ENCODE data around the gene CENPE. TPM values are rescaled to one million over a fixed set of nuclear protein-coding genes. Genes with fewer than 3 reads are reported as not detected.

The CENPE gene
- total and polyA plus RNA-seq, 2 of the 8 experiments (the other 6 are each of a cell fraction or from before 2014, with no cell fraction given), result 2.1 to 49.0 TPM

DNA sequence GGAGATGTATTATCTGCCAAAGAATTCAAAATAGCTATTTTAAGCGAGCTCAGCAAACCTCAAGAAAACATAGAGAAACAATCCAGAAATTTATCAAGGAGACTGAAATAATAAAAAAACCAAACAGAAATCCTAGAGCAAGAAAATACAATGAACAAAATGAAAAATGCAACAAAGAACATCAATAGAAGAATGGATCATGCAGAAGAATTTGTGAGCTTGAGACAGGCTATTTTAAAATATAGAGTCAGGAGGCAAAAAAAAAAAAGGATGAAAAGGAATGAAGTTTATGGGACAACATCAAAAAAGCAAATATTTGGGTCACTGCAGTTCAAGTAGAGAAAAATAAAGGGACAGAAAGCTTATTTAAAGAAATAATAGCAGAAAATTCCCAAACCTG lies 29.1 kb downstream of the CENPE start:
- peaks cover 0 to 9% of the 10 kb centered on the region in 2 experiments; a peak in 1 of 4 replicates for H3K79me2 ChIP-seq (ENCODE audit: control insufficient read depth in 1 of 2, insufficient read depth in 2 of 2, low read length in 2 of 2)
- TF ChIP-seq CREB1 (IDR thresholded peaks at IDR 0.05) (no peak), RNF2 (IDR thresholded peaks at IDR 0.05; ENCODE audit: borderline replicate concordance, low read depth, low read length, missing control alignments, poor library complexity, severe bottlenecking) (no peak), RFX5 (IDR thresholded peaks at IDR 0.05; ENCODE audit: borderline replicate concordance, low read depth, low read length) (no peak), SP2 (IDR thresholded peaks at IDR 0.05; ENCODE audit: low read length) (no peak), TAF7 (optimal IDR thresholded peaks at IDR 0.05; ENCODE audit: borderline replicate concordance, low read depth, low read length) (no peak), SUZ12 (IDR thresholded peaks at IDR 0.05; ENCODE audit: low read length) (no peak), CBX8 (IDR thresholded peaks at IDR 0.05; ENCODE audit: borderline replicate concordance, low read depth, low read length) (no peak), BRCA1 (IDR thresholded peaks at IDR 0.05; ENCODE audit: low read depth, low read length) (no peak)
- TF ChIP-seq, protein P1, sequence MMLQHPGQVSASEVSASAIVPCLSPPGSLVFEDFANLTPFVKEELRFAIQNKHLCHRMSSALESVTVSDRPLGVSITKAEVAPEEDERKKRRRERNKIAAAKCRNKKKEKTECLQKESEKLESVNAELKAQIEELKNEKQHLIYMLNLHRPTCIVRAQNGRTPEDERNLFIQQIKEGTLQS (IDR thresholded peaks at IDR 0.05; ENCODE audit: insufficient read depth, low read depth, low read length), result no peak
- no peaks in the 10 kb centered on the region for H3K79me1 ChIP-seq (ENCODE audit: low read depth, low read length)
- no peaks in the 10 kb centered on the region for H3K23me2 ChIP-seq (ENCODE audit: low read depth, low read length)
- no peak overlapping the region for H2BK12ac ChIP-seq (ENCODE audit: low read depth, low read length)
- DNase-seq (ENCODE audit: low read depth in 1 of 2, low spot score in 2 of 2) (no peak), FAIRE-seq (no peak)
- H3K14ac ChIP-seq (ENCODE audit: insufficient read length), result no peak overlapping the region
- no peak overlapping the region for H2AFZ ChIP-seq (ENCODE audit: low read length)
- H4K5ac ChIP-seq (ENCODE audit: insufficient read length, low read depth, low read length), result no peak overlapping the region
- no peaks in the 10 kb centered on the region for H3K9me3 ChIP-seq (ENCODE audit: insufficient read depth in 2 of 2, low read depth in 1 of 2, low read length in 1 of 2)
- no peak overlapping the region for H2BK120ac ChIP-seq (replicated peaks; ENCODE audit: low read depth, low read length)
- H2AK5ac ChIP-seq (ENCODE audit: low read depth, low read length), result no peak overlapping the region
- no peak overlapping the region for H4K91ac ChIP-seq (replicated peaks; ENCODE audit: insufficient read length, low read length)
- CTCF ChIA-PET (ENCODE audit: partially characterized antibody), result interaction anchor here (1.2 kb wide), 1 partner anchor 17 kb away, joined by 3 read pairs; no protein-coding TSS in a partner anchor
- POLR2A ChIA-PET (ENCODE audit: partially characterized antibody), result no interaction called here
- H3K56ac ChIP-seq (replicated peaks; ENCODE audit: insufficient read length, low read depth, low read length), result no peak overlapping the region
- no peak overlapping the region for H3K9ac ChIP-seq (replicated peaks in 1 of 4; ENCODE audit: extremely low read depth in 1 of 4, low read depth in 3 of 4, low read length in 3 of 4)
- H3K36me3 ChIP-seq (ENCODE audit: control insufficient read depth in 2 of 4, insufficient read depth in 4 of 4, low read length in 3 of 4), result peaks cover 0 to 20% (median 12%) of the 10 kb centered on the region in 4 experiments; a peak in 6 of 8 replicates
- H3K4me2 ChIP-seq (ENCODE audit: insufficient read depth in 1 of 2, low read depth in 2 of 2, low read length in 2 of 2), result no peak overlapping the region
- H3K23ac ChIP-seq (ENCODE audit: insufficient read length), result no peak overlapping the region
- no peak overlapping the region for H3K27ac ChIP-seq (ENCODE audit: low read depth, low read length)
- H3K4me3 ChIP-seq (ENCODE audit: extremely low read depth in 1 of 4, insufficient read depth in 2 of 4, low read depth in 3 of 4, low read length in 4 of 4), result no peak overlapping the region
- H4K20me1 ChIP-seq (replicated peaks in 1 of 2; ENCODE audit: control insufficient read depth in 1 of 2, insufficient read depth in 2 of 2, low read length in 2 of 2), result peaks cover 0 to 2% of the 10 kb centered on the region in 2 experiments
- H2BK20ac ChIP-seq (ENCODE audit: low read length), result no peak overlapping the region
- no peak overlapping the region for H2BK5ac ChIP-seq (ENCODE audit: low read depth, low read length)
- no peak overlapping the region for H3K4ac ChIP-seq (replicated peaks; ENCODE audit: insufficient read length, low read depth, low read length)
- no peaks in the 10 kb centered on the region for H3K27me3 ChIP-seq (replicated peaks in 1 of 4; ENCODE audit: control insufficient read depth in 3 of 4, extremely low read depth in 1 of 4, insufficient read depth in 3 of 4, low read length in 3 of 4)
- H4K8ac ChIP-seq (ENCODE audit: extremely low read depth, insufficient read depth, low read length), result no peak overlapping the region
- H2BK15ac ChIP-seq (ENCODE audit: low read length), result no peak overlapping the region
- H3K18ac ChIP-seq (ENCODE audit: extremely low read depth, low read length), result no peak overlapping the region
- 89% methylated on average over 1 of the region's 1 CpG; no CpG with 5 or more reads in 1 of the 2 experiments for WGBS, 2 experiments (ENCODE audit: extremely low coverage in 1 of 2, insufficient coverage in 1 of 2, insufficient read length in 1 of 2, insufficient replicate concordance in 2 of 2, low coverage in 1 of 2, low lambda C conversion rate in 2 of 2, missing lambda C conversion rate in 1 of 2)
- H3K4me1 ChIP-seq (replicated peaks in 1 of 4; ENCODE audit: control insufficient read depth in 3 of 4, insufficient read depth in 4 of 4, low read length in 3 of 4), result no peaks in the 10 kb centered on the region

All from H1 (cell line).